Neural crest cell (in vitro differentiated cells): Measurements from ENCODE around the gene CLCC1. TPM values are rescaled to one million over a fixed set of nuclear protein-coding genes. Genes with fewer than 3 reads are reported as not detected.

Experiments used
- DNase-seq: peaks from one replicate; pipeline ENCODE4 v3.0.0; 2021; ENCODE audit warnings: low read depth, mixed read lengths, low spot score
- H3K27ac Mint-ChIP-seq: one replicate; pipeline ENCODE4 v1.8.0; 2021; ENCODE audit warnings: mild to moderate bottlenecking, mixed read lengths; ENCODE audit not compliant: unreplicated experiment
- H3K27me3 Mint-ChIP-seq: 2 replicates; pipeline ENCODE4 v1.8.0; 2021; ENCODE audit warnings: low read depth, mild to moderate bottlenecking, mixed read lengths
- H3K36me3 Mint-ChIP-seq: 2 replicates; pipeline ENCODE4 v1.8.0; 2021; ENCODE audit warnings: low read depth, mild to moderate bottlenecking, mixed read lengths
- H3K4me1 Mint-ChIP-seq: 2 replicates; pipeline ENCODE4 v1.8.0; 2021; ENCODE audit warnings: mixed read lengths
- H3K4me3 Mint-ChIP-seq: one replicate; pipeline ENCODE4 v1.8.0; 2021; ENCODE audit warnings: mild to moderate bottlenecking, mixed read lengths
- H3K9me3 Mint-ChIP-seq: 2 replicates; pipeline ENCODE4 v1.8.0; 2021; ENCODE audit warnings: mixed read lengths
- CTCF ChIP-seq: fragments of 200-600 bp; sonication (generic); conservative IDR thresholded peaks from 2 replicates; pipeline ENCODE4 v1.5.0; 2021; ENCODE audit warnings: antibody characterized with exemption, mild to moderate bottlenecking
- total RNA-seq: library from RNA; stranded (reverse); gene quantifications from 2 replicates; pipeline ENCODE4 v1.2.1, GENCODE V29; 2021

Gene CLCC1
- total RNA-seq, 1 donor from 2014 or later, result 42.7 TPM

- Mint-ChIP-seq H3K4me3 (no peak overlapping the region), H3K4me1 (no peaks in the 10 kb centered on the region)
Observed at GRCh38 chr1:108972951-108973350, 9.7 kb upstream of the CLCC1 start.

GRCh38 chr1:108969346-108969745, 6.1 kb upstream of the CLCC1 start:
- no peak for TF ChIP-seq CTCF
- H3K4me1 Mint-ChIP-seq, result peaks cover under 1% of the 10 kb centered on the region

More at GRCh38 chr1:108972951-108973350, 9.7 kb upstream of the CLCC1 start:
- no peak for DNase-seq
- no peak overlapping the region for H3K27ac Mint-ChIP-seq
- no peaks in the 10 kb centered on the region for H3K27me3 Mint-ChIP-seq
- H3K9me3 Mint-ChIP-seq, result no peaks in the 10 kb centered on the region
- H3K36me3 Mint-ChIP-seq, result peaks cover 12% of the 10 kb centered on the region
- no peak for TF ChIP-seq CTCF

GRCh38 chr1:108962681-108963051, 618 bp downstream of the CLCC1 start:
- peaks cover 4% of the 10 kb centered on the region for H3K36me3 Mint-ChIP-seq
- H3K4me3 Mint-ChIP-seq, result peak overlapping the region; percentile 81
- peaks cover 29% of the 10 kb centered on the region for H3K4me1 Mint-ChIP-seq
- H3K27ac Mint-ChIP-seq, result peak overlapping the region; percentile 79
- H3K27me3 Mint-ChIP-seq, result no peaks in the 10 kb centered on the region
- DNase-seq, result no peak
- TF ChIP-seq CTCF, result no peak
- H3K9me3 Mint-ChIP-seq, result no peaks in the 10 kb centered on the region

More at GRCh38 chr1:108969346-108969745, 6.1 kb upstream of the CLCC1 start:
- no peak for DNase-seq
- Mint-ChIP-seq H3K4me3 (no peak overlapping the region), H3K27me3 (no peaks in the 10 kb centered on the region), H3K9me3 (no peaks in the 10 kb centered on the region), H3K36me3 (peaks cover 10% of the 10 kb centered on the region), H3K27ac (no peak overlapping the region)

- H3K9me3 Mint-ChIP-seq, result no peaks in the 10 kb centered on the region
- H3K4me3 Mint-ChIP-seq, result peak overlapping the region; percentile 81
- peaks cover 3% of the 10 kb centered on the region for H3K36me3 Mint-ChIP-seq
- H3K27me3 Mint-ChIP-seq, result no peaks in the 10 kb centered on the region
- peaks cover 32% of the 10 kb centered on the region for H3K4me1 Mint-ChIP-seq
- no peak for TF ChIP-seq CTCF
- no peak for DNase-seq
- H3K27ac Mint-ChIP-seq, result no peak overlapping the region
Observed at GRCh38 chr1:108961752-108962486, 1.4 kb downstream of the CLCC1 start.

- H3K9me3 Mint-ChIP-seq, result no peaks in the 10 kb centered on the region
- DNase-seq, result no peak
- H3K27me3 Mint-ChIP-seq, result no peaks in the 10 kb centered on the region
- peaks cover 3% of the 10 kb centered on the region for H3K36me3 Mint-ChIP-seq
- peaks cover 32% of the 10 kb centered on the region for H3K4me1 Mint-ChIP-seq
- TF ChIP-seq CTCF, result no peak
- peak overlapping the region; percentile 35 for H3K4me3 Mint-ChIP-seq
- no peak overlapping the region for H3K27ac Mint-ChIP-seq
Observed at GRCh38 chr1:108961198-108961597, 2.1 kb downstream of the CLCC1 start.
